HUES6 (cell line): Measurements from ENCODE around the gene LPAR1.

Source experiments
- H3K27ac ChIP-seq: 2 replicates; pipeline ENCODE4 v1.7.0; 2013; ENCODE audit warnings: low read depth, mild to moderate bottlenecking, low read length, inconsistent platforms
- H3K27me3 ChIP-seq: 2 replicates; pipeline ENCODE4 v1.6.1; 2013; ENCODE audit warnings: low read length; ENCODE audit not compliant: control insufficient read depth, insufficient read depth
- H3K36me3 ChIP-seq: 2 replicates; pipeline ENCODE4 v1.6.1; 2013; ENCODE audit warnings: low read length; ENCODE audit not compliant: control insufficient read depth, insufficient read depth
- H3K4me1 ChIP-seq: 2 replicates; pipeline ENCODE4 v1.6.1; 2013; ENCODE audit warnings: low read length; ENCODE audit not compliant: control insufficient read depth, insufficient read depth
- H3K4me3 ChIP-seq: 2 replicates; pipeline ENCODE4 v1.5.1; 2013; ENCODE audit warnings: low read depth, low read length
- H3K9ac ChIP-seq: one replicate; pipeline ENCODE4 v1.6.1; 2013; ENCODE audit warnings: mild to moderate bottlenecking, low read length
- H3K9me3 ChIP-seq: 2 replicates; pipeline ENCODE4 v1.6.1; 2013; ENCODE audit warnings: low read depth, low read length; ENCODE audit not compliant: control insufficient read depth, insufficient read depth

Gene LPAR1

DNA sequence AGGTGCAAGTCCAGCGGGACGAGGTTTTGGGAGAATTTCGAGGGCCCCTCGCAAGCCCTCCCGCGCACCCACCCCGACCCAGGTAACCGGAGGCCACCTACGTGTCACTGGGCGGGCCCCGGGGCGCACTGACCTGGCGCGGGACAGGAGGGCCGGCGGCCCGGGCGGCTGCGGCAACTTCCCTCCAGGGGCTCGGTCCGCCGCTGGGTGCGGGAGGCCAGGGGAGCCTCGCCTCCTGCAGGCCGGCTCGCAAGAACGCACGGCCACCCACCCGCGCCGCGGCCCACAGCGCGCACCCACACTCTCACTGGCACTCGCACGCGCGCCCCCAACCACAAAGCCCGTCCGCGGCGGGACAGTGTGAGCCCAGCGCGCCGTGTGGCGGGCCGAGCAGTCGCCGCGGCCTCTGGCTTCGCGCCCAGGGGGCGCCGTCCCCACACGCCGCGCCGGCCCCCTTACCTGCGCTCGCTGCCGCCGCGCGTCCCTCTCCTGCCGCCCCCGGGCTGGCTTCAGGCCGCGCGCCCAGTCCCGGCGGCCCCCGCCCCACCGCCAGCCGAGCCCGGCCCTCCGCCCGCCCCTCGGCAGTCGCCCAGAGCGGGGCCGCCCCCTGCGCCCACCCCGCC, 451 bp downstream of the LPAR1 start:
- Histone ChIP-seq H3K9ac (peak overlapping the region; percentile 79), H3K4me3 (peak overlapping the region; percentile 84), H3K36me3 (no peaks in the 10 kb centered on the region), H3K27ac (peak overlapping the region; percentile 29; the same call in 1 of the 2 replicates), H3K27me3 (peaks cover 27% of the 10 kb centered on the region), H3K4me1 (peaks cover 10% of the 10 kb centered on the region), H3K9me3 (no peaks in the 10 kb centered on the region)

DNA sequence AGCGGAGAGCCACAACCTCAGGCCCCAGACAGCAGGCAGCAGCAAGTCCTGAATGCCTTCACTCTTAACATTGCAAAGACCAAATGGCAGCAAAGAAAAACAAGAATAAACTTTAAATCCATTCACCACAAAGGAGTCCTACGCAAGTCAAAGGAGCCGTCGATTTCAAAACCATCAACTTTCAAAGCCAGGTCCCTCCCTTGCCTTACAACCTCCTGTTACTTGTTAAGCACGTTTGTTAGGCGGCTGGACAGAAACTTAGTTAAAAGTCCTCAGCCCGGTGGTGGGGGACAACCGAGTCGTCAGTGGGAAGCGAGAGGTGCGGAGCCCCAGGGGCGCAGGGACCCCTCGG, 938 bp downstream of the LPAR1 start:
- H3K27me3 ChIP-seq, result peaks cover 27% of the 10 kb centered on the region
- H3K36me3 ChIP-seq, result no peaks in the 10 kb centered on the region
- H3K4me3 ChIP-seq, result peak overlapping the region; percentile 84
- H3K4me1 ChIP-seq, result peaks cover 10% of the 10 kb centered on the region
- H3K9me3 ChIP-seq, result no peaks in the 10 kb centered on the region
- H3K27ac ChIP-seq, result peak overlapping the region; percentile 29; the same call in 1 of the 2 replicates
- H3K9ac ChIP-seq, result peak overlapping the region; percentile 79

DNA sequence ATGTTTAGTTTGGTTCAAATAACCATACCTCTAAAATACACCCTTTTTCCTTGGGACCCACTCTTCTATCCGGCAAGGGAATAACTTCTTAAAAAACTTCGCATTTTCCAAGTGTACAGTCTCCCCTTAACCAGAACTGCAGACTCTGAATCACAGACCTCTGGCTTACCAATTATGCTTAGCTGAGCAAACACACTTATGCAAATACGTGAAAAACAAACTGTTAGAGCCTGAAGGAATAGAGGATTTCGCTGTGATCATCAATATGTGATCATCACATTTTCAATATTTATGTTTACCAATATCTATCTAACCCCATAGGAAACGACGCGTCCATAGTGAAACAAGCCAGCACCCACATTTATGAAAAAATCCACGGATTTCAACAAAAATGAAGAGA, 1.3 kb downstream of the LPAR1 start:
- Histone ChIP-seq H3K27ac (no peak overlapping the region), H3K27me3 (peaks cover 27% of the 10 kb centered on the region), H3K36me3 (no peaks in the 10 kb centered on the region), H3K9me3 (no peaks in the 10 kb centered on the region), H3K4me3 (peak overlapping the region; percentile 84), H3K4me1 (peaks cover 10% of the 10 kb centered on the region), H3K9ac (peak overlapping the region; percentile 79)

DNA sequence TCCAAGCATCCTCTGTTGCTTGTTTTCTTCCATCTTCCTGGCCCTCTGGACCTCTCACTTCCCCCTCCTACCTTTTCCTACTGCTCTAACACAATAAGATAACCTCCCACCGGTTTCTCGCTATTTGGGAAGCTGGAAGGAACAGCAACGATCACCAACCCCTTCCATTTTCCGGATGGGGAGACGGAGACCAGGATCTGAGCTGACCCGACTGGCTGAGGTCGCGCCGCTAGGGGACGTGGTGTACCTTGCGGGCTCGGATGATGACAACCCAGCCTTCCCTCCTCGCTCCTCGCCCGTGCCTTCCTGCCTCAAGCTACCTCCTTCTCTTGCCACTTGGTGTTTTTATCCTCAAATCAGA, 1.9 kb downstream of the LPAR1 start:
- Histone ChIP-seq H3K9me3 (no peaks in the 10 kb centered on the region), H3K9ac (no peak overlapping the region), H3K4me3 (peak overlapping the region; percentile 84), H3K36me3 (no peaks in the 10 kb centered on the region), H3K27me3 (peaks cover 27% of the 10 kb centered on the region), H3K27ac (no peak overlapping the region), H3K4me1 (peaks cover 10% of the 10 kb centered on the region)

DNA sequence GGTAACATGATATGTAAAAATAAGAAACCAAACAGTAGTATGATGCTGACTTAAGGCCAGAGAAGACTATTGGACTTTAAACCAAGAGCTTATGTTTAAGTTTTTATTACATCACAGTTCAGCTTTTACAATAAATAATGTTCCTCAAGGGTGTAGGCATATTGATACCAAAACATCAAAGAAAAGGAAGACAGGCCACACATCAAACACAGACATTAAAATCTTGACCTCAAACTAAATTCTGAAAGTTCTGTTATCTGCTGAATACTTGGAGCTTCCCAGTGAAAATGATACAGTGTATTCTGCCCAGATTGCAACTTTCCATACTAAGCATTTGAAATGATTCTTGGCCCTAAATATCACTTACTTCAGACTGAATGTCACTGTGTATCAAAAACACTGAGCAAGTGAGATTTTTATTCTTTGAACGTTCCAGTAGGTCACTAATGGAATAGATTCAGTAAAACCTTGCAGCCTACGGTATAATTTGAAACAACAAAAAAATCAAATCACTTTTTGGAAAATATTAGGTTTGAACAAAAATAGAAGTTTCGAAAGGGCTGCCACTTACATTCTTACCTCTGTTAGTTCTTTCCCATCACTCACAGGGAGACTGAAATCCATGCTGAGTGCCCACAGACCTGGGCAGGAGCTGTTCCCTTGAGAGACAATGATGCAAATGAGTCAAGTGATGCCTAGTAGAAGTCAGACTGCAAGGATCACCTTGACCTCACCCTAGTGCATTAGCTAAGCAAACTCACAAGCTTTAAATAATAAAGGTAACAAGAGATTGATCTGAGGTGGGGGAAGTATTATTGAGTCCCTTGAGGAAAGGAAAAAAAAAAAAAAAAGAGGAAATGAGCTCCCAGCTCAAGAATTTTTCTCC, 2.5 kb downstream of the LPAR1 start:
- no peak overlapping the region for H3K27ac ChIP-seq
- peaks cover 27% of the 10 kb centered on the region for H3K27me3 ChIP-seq
- H3K4me3 ChIP-seq, result peak overlapping the region; percentile 84
- H3K9me3 ChIP-seq, result no peaks in the 10 kb centered on the region
- H3K9ac ChIP-seq, result no peak overlapping the region
- peaks cover 10% of the 10 kb centered on the region for H3K4me1 ChIP-seq
- H3K36me3 ChIP-seq, result no peaks in the 10 kb centered on the region

DNA sequence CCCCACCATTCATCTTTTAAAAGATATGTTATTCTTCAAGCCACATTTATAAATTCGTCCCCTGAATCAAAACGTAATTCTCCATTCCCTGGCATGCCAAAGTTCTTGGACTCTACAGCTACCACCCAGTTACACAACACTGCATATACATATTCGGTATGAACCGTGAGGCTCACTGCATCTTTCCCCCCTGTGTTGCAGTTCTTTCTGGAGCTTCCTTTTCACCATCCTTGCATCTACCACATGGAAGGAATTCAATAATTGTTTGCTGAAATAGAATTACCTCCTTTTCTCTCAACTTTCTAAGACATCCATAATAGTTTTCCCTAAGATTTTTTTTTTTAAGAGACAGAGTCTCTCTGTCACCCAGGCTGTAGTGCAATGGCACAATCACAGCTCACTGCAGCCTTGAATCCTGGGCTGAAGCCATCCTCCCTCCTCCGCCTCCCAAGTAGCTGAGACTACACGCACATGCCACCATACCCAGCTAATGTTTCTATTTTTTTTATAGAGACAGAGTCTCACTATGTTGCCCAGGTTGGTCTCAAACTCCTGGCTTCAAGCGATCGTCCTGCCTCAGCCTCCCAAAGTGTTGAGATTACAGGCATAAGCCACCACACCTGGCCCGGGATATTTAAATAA, 3.3 kb downstream of the LPAR1 start:
- no peaks in the 10 kb centered on the region for H3K9me3 ChIP-seq
- H3K4me1 ChIP-seq, result peaks cover 10% of the 10 kb centered on the region

DNA sequence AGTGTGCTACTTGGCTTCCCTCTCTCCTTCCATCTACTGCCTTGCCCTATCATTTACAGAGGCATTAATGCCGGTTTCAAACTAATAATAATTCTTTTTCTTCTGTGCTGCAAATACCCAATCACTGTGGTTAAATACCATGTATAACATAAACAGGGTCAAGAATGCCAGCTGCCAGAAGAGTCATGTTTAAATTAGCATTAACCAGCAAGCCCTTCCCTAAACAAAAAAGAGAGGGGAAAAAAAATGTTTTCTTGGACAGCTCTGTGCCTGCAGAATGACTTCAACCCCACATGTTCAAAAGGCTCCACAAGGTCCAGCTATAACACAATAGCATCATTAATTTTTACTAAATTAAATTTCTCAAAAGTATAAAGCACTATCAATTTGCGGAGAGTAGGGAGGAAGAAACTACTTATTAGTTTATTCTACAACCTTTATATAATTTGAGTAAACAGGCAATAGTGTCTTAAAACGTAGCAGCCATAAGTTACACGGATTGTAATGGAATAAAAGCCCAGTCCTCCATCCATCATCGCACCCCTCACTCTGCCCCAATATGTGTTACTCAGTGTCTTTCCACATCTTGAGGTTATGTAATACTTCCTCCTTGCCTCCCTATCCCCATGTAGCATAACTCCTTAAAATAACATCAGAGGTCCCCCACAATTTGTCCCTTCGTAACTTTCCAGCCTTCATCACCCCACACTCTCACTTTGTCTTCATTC, 3.9 kb downstream of the LPAR1 start:
- H3K27me3 ChIP-seq, result peaks cover 20% of the 10 kb centered on the region
- no peaks in the 10 kb centered on the region for H3K9me3 ChIP-seq
- H3K27ac ChIP-seq, result no peak overlapping the region
- H3K4me3 ChIP-seq, result no peak overlapping the region
- H3K9ac ChIP-seq, result no peak overlapping the region
- no peaks in the 10 kb centered on the region for H3K36me3 ChIP-seq
- H3K4me1 ChIP-seq, result peaks cover 8% of the 10 kb centered on the region

More for the DNA sequence above, 3.3 kb downstream of the LPAR1 start:
- H3K4me3 ChIP-seq, result no peak overlapping the region
- no peak overlapping the region for H3K9ac ChIP-seq
- H3K27me3 ChIP-seq, result peaks cover 27% of the 10 kb centered on the region
- no peak overlapping the region for H3K27ac ChIP-seq
- H3K36me3 ChIP-seq, result no peaks in the 10 kb centered on the region

DNA sequence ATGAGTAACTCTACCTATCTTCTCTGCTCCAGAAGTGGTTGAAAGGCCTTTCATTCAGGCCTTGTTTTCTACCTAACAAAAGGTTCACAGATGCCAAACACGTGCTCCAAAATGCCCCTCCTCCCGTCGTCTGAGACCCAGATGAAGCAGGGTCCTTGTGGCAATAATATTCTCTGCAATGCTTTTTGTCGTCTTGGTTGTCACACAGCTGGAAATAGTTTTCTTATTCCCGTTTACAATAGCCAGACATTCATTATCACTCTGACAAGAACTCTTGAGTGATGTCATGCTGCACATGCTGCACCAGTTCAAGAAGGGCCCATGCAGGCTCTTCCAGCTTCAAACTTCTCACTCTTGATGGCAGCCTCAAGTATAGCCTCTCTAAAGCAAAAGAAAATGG, 7.8 kb downstream of the LPAR1 start:
- H3K4me1 ChIP-seq, result no peaks in the 10 kb centered on the region; the same call in 1 of the 2 replicates
- no peaks in the 10 kb centered on the region for H3K9me3 ChIP-seq
- no peaks in the 10 kb centered on the region for H3K36me3 ChIP-seq
- H3K4me3 ChIP-seq, result no peak overlapping the region
- H3K27ac ChIP-seq, result no peak overlapping the region
- no peaks in the 10 kb centered on the region for H3K27me3 ChIP-seq
- no peak overlapping the region for H3K9ac ChIP-seq

DNA sequence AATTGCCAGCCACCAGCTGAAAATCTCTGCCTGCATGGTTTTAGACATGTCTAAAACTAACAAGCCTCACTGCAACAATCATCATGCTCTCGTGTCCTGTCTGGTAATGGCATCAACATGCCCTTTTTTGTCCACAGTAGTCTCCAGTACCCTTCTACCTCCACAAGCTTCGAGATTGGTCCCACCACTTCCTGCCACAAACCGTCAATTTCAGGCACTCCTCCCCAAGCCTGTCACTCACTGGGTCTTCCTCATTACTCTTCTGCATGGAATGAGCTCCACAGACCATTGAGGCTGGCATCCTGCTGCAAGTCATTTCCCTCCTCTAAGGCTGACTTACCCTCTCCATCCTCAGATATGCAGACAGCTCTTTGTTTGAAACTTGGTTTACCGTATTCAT, 9.0 kb downstream of the LPAR1 start:
- no peaks in the 10 kb centered on the region for H3K9me3 ChIP-seq
- H3K4me1 ChIP-seq, result no peaks in the 10 kb centered on the region
- H3K27me3 ChIP-seq, result no peaks in the 10 kb centered on the region
- H3K9ac ChIP-seq, result no peak overlapping the region
- H3K4me3 ChIP-seq, result no peak overlapping the region
- no peak overlapping the region for H3K27ac ChIP-seq
- no peaks in the 10 kb centered on the region for H3K36me3 ChIP-seq

DNA sequence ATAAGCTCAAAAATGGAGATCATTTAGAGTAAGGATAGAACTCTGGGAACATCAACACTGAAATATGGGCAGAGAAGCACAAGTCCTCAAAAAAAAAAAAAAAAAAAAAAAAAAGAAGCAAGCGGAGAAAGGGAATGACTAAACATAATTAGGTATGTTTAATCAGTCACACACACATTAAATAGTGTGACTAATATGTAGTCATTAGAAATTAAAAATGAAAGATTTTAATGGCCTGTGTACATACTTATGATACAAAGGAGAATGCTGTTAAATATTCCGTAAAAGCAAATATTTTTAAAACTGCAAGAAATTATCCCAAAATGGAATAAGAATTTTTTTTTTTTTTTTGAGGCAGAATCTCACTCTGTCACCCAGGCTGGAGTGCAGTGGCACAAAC, 10.5 kb downstream of the LPAR1 start:
- Histone ChIP-seq H3K27me3 (no peaks in the 10 kb centered on the region), H3K4me1 (no peaks in the 10 kb centered on the region), H3K9me3 (no peaks in the 10 kb centered on the region), H3K36me3 (no peaks in the 10 kb centered on the region), H3K4me3 (no peak overlapping the region), H3K9ac (no peak overlapping the region), H3K27ac (no peak overlapping the region)
